Keratinocyte (primary cell): ENCODE measurements around the gene OMG. TPM values are rescaled to one million over a fixed set of nuclear protein-coding genes. Genes with fewer than 3 reads are reported as not detected.

Experiments
- DNase-seq: peaks from one replicate; pipeline ENCODE4 v3.0.0-alpha.2; 2011; ENCODE audit warnings: low read depth, missing footprints, low spot score
- FAIRE-seq: peaks from 2 replicates; lab custom pipeline; 2011; peaks lifted over from hg19 to GRCh38; lab: Jason Lieb, UNC
- H2AFZ ChIP-seq: 2 replicates; pipeline ENCODE4 v1.6.0; 2012; ENCODE audit warnings: low read length, control low read depth, inconsistent platforms; ENCODE audit not compliant: control insufficient read depth
- H3K27ac ChIP-seq: 2 replicates; pipeline ENCODE4 v1.5.1; 2011; ENCODE audit warnings: low read length; ENCODE audit not compliant: control insufficient read depth, insufficient read depth
- H3K27me3 ChIP-seq: 3 replicates; pipeline ENCODE4 v1.6.0; 2011; ENCODE audit warnings: low read length; ENCODE audit not compliant: control insufficient read depth, insufficient read depth; ENCODE audit errors: extremely low read depth
- H3K36me3 ChIP-seq, 2 experiments: 2 replicates in 1 of 2; 3 replicates in 1 of 2; pipeline ENCODE4 v1.5.1; 2011; ENCODE audit warnings: low read length in 2 of 2, mild to moderate bottlenecking in 1 of 2; ENCODE audit not compliant: control insufficient read depth in 2 of 2, insufficient read depth in 2 of 2; ENCODE audit errors: extremely low read depth in 1 of 2
- H3K4me1 ChIP-seq: 3 replicates; pipeline ENCODE4 v1.5.1; 2011; ENCODE audit warnings: low read length; ENCODE audit not compliant: control insufficient read depth, insufficient read depth; ENCODE audit errors: extremely low read depth
- H3K4me2 ChIP-seq: 3 replicates; pipeline ENCODE4 v1.6.0; 2011; ENCODE audit warnings: low read depth, low read length; ENCODE audit not compliant: control insufficient read depth, insufficient read depth; ENCODE audit errors: extremely low read depth
- H3K4me3 ChIP-seq, 3 experiments: fragments of 200-600 bp in 1 of 3; sonication (generic) in 1 of 3; 2 replicates in 2 of 3; 3 replicates in 1 of 3; pipeline ENCODE4 v1.5.1; 2011 to 2016; ENCODE audit warnings: low read length in 3 of 3, mild to moderate bottlenecking in 3 of 3, control low read depth in 2 of 3, inconsistent platforms in 1 of 3, low read depth in 1 of 3, mixed read lengths in 1 of 3, mixed run types in 1 of 3, moderate library complexity in 1 of 3; ENCODE audit not compliant: control insufficient read depth in 2 of 3, insufficient read depth in 2 of 3; ENCODE audit errors: extremely low read depth in 1 of 3
- H3K79me2 ChIP-seq: 2 replicates; pipeline ENCODE4 v1.6.0; 2012; ENCODE audit warnings: low read length; ENCODE audit not compliant: control insufficient read depth, insufficient read depth
- H3K9ac ChIP-seq: 3 replicates; pipeline ENCODE4 v1.6.0; 2011; ENCODE audit warnings: low read length; ENCODE audit not compliant: control insufficient read depth, insufficient read depth; ENCODE audit errors: extremely low read depth
- H3K9me1 ChIP-seq: 3 replicates; pipeline ENCODE4 v1.6.0; 2011; ENCODE audit warnings: low read length; ENCODE audit not compliant: control insufficient read depth, insufficient read depth; ENCODE audit errors: extremely low read depth
- H3K9me3 ChIP-seq: 2 replicates; pipeline ENCODE4 v1.5.1; 2012; ENCODE audit warnings: low read depth, low read length; ENCODE audit not compliant: control insufficient read depth
- H4K20me1 ChIP-seq: 3 replicates; pipeline ENCODE4 v1.6.0; 2011; ENCODE audit warnings: low read length; ENCODE audit not compliant: control insufficient read depth, insufficient read depth; ENCODE audit errors: extremely low read depth
- CTCF ChIP-seq, 3 experiments: IDR thresholded peaks in 1 of 3; conservative IDR thresholded peaks in 1 of 3; optimal IDR thresholded peaks in 1 of 3; 2 replicates in 2 of 3; 3 replicates in 1 of 3; pipeline versions ENCODE3 to v1.5.1; 2011; ENCODE audit warnings: low read length in 3 of 3, mild to moderate bottlenecking in 3 of 3, moderate library complexity in 2 of 3, control low read depth in 1 of 3, inconsistent platforms in 1 of 3; ENCODE audit not compliant: insufficient read depth in 2 of 3; ENCODE audit errors: extremely low read depth in 1 of 3
- EZH2 ChIP-seq: IDR thresholded peaks from one replicate; pipeline ENCODE4 v1.6.1; 2012; ENCODE audit warnings: inconsistent platforms, mild to moderate bottlenecking, low read length, moderate library complexity
- dilution Hi-C: fragments of 300-500 bp; cut with MboI; formaldehyde crosslinking; loops from one replicate; pipeline ENCODE4 v1.7.0; 2020; ENCODE audit warnings: low sequenced_read_pairs; ENCODE audit not compliant: extremely low pct_ligation_motif_present
- polyA plus RNA-seq, 5 experiments: library from polyadenylated mRNA; depleted of rRNA in 3 of 5; stranded (reverse) in 3 of 5; stranded (forward) in 1 of 5; unstranded in 1 of 5; fragments of >200 nt; gene quantifications; 1 replicate in 1 of 5; 2 replicates in 3 of 5; 3 replicates in 1 of 5; pipeline versions ENCODE4 v1.2.1 to v1.2.3, GENCODE V29; 2011 to 2012; ENCODE audit warnings: missing spikeins in 2 of 5, low read depth in 1 of 5, low replicate concordance in 1 of 5

Gene OMG
- polyA plus RNA-seq, 1 donor (not counting 4 experiments of a cell fraction or from before 2014, with no cell fraction given), result not detected

GRCh38 chr17:31275116-31275515 lies 21.9 kb downstream of the OMG start:
- Histone ChIP-seq H3K9ac (no peak overlapping the region), H3K27ac (peak overlapping the region; percentile 60), H3K4me3 (no peak overlapping the region), H3K4me1 (peaks cover 20% of the 10 kb centered on the region), H3K36me3 (peaks cover 6 to 13% of the 10 kb centered on the region in 2 experiments), H3K27me3 (no peaks in the 10 kb centered on the region), H3K79me2 (no peaks in the 10 kb centered on the region), H3K4me2 (no peak overlapping the region), H3K9me3 (no peaks in the 10 kb centered on the region), H2AFZ (no peak overlapping the region), H4K20me1 (no peaks in the 10 kb centered on the region), H3K9me1 (no peaks in the 10 kb centered on the region)
- no peak for TF ChIP-seq EZH2
- dilution Hi-C loops, result no loop called here
- FAIRE-seq, result no peak
- no peak for DNase-seq

- no peak for TF ChIP-seq EZH2
- no peak for TF ChIP-seq CTCF (optimal IDR thresholded peaks at IDR 0.05 in 1 of 3, IDR thresholded peaks at IDR 0.05 in 1 of 3, conservative IDR thresholded peaks at IDR 0.05 in 1 of 3; ENCODE audit: extremely low read depth in 1 of 3, insufficient read depth in 2 of 3, low read length in 3 of 3)
- no peak overlapping the region for H3K4me3 ChIP-seq
- peak overlapping the region; percentile 73 for H3K4me2 ChIP-seq
- no peaks in the 10 kb centered on the region for H3K27me3 ChIP-seq
- H3K9me1 ChIP-seq, result no peaks in the 10 kb centered on the region
- peak; percentile 84 for FAIRE-seq
- no peaks in the 10 kb centered on the region for H3K79me2 ChIP-seq
- H2AFZ ChIP-seq, result no peak overlapping the region
- H3K9me3 ChIP-seq, result no peaks in the 10 kb centered on the region
- no peak overlapping the region for H3K9ac ChIP-seq
- peaks cover 29% of the 10 kb centered on the region for H3K4me1 ChIP-seq
- peak overlapping the region; percentile 60 for H3K27ac ChIP-seq
- dilution Hi-C loops, result no loop called here
- H3K36me3 ChIP-seq, result peaks cover 6 to 13% of the 10 kb centered on the region in 2 experiments
- H4K20me1 ChIP-seq, result no peaks in the 10 kb centered on the region
- peak; percentile 48 for DNase-seq
These were observed 22.8 kb downstream of the OMG start for GRCh38 chr17:31274252-31274651.

GRCh38 chr17:31273516-31273915 lies 23.5 kb downstream of the OMG start:
- no peak overlapping the region for H3K9ac ChIP-seq
- no peaks in the 10 kb centered on the region for H3K79me2 ChIP-seq
- H3K4me3 ChIP-seq, result no peak overlapping the region
- no peak for TF ChIP-seq EZH2
- no peak for TF ChIP-seq CTCF (optimal IDR thresholded peaks at IDR 0.05 in 1 of 3, IDR thresholded peaks at IDR 0.05 in 1 of 3, conservative IDR thresholded peaks at IDR 0.05 in 1 of 3; ENCODE audit: extremely low read depth in 1 of 3, insufficient read depth in 2 of 3, low read length in 3 of 3)
- H2AFZ ChIP-seq, result no peak overlapping the region
- FAIRE-seq (no peak), DNase-seq (no peak)
- H3K4me1 ChIP-seq, result peaks cover 33% of the 10 kb centered on the region
- no peaks in the 10 kb centered on the region for H4K20me1 ChIP-seq
- H3K4me2 ChIP-seq, result no peak overlapping the region
- H3K27me3 ChIP-seq, result no peaks in the 10 kb centered on the region
- no peaks in the 10 kb centered on the region for H3K9me3 ChIP-seq
- no peaks in the 10 kb centered on the region for H3K9me1 ChIP-seq
- H3K36me3 ChIP-seq, result peaks cover 3 to 7% of the 10 kb centered on the region in 2 experiments
- peak overlapping the region; percentile 60 for H3K27ac ChIP-seq
- dilution Hi-C loops, result no loop called here
